Parathyroid adenoma (tissue), 2 donors: ENCODE measurements around the gene GPX5.

Experiments
- H2AFZ ChIP-seq: fragments of 300-600 bp; sonication (generic); one replicate; pipeline ENCODE4 v1.7.0; 2017; ENCODE audit warnings: antibody characterized with exemption, mild to moderate bottlenecking
- H3K27ac ChIP-seq: fragments of 300-600 bp; sonication (generic); one replicate; pipeline ENCODE4 v1.7.0; 2017
- H3K27me3 ChIP-seq: fragments of 300-600 bp; sonication (generic); one replicate; pipeline ENCODE4 v1.7.0; 2017; ENCODE audit warnings: low read length; ENCODE audit not compliant: control insufficient read depth, insufficient read depth
- H3K36me3 ChIP-seq: fragments of 300-600 bp; sonication (generic); one replicate; pipeline ENCODE4 v1.7.0; 2017; ENCODE audit warnings: low read length; ENCODE audit not compliant: control insufficient read depth, insufficient read depth
- H3K4me1 ChIP-seq: fragments of 300-600 bp; sonication (generic); one replicate; pipeline ENCODE4 v1.7.0; 2017; ENCODE audit warnings: control low read depth
- H3K4me2 ChIP-seq: fragments of 300-600 bp; sonication (generic); one replicate; pipeline ENCODE4 v1.7.0; 2017; ENCODE audit warnings: low read length
- H3K4me3 ChIP-seq: fragments of 300-600 bp; sonication (generic); one replicate; pipeline ENCODE4 v1.7.0; 2017; ENCODE audit warnings: low read depth, low read length
- H3K79me2 ChIP-seq: fragments of 300-600 bp; sonication (generic); one replicate; pipeline ENCODE4 v1.7.0; 2017; ENCODE audit warnings: control low read depth
- H3K9ac ChIP-seq: fragments of 300-600 bp; sonication (generic); one replicate; pipeline ENCODE4 v1.7.0; 2017; ENCODE audit warnings: mild to moderate bottlenecking
- H3K9me3 ChIP-seq: fragments of 300-600 bp; sonication (generic); one replicate; pipeline ENCODE4 v1.7.0; 2017; ENCODE audit warnings: low read length; ENCODE audit not compliant: control insufficient read depth
- TF ChIP-seq, protein P1 (sequence below): fragments of 300-600 bp; sonication (generic); IDR thresholded peaks from one replicate; pipeline ENCODE4 v1.7.0; 2017; ENCODE audit warnings: antibody characterized with exemption, mild to moderate bottlenecking
- donor health status: primary hyperparathyroidism.

The GPX5 gene

DNA sequence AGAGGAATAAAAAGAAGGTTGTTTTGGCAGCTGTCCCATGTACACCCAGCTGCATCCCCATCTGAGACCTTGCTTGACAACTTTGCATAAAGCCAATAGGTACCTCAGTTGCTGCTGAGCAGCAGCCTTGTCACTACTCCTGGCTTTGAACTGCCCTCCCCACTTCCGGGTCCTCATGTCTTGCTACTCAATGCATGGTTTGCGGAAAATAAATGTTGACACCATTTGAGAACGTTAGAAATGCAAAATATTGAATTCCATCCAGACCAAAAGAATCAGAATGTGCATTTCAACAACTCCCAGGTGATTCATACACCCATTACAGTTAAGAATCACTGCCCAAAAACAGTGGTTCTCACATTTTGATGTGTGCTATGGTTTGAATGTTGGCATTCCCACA, 32.9 kb downstream of the GPX5 start:
- no peak overlapping the region for H3K9ac ChIP-seq
- TF ChIP-seq, protein P1, sequence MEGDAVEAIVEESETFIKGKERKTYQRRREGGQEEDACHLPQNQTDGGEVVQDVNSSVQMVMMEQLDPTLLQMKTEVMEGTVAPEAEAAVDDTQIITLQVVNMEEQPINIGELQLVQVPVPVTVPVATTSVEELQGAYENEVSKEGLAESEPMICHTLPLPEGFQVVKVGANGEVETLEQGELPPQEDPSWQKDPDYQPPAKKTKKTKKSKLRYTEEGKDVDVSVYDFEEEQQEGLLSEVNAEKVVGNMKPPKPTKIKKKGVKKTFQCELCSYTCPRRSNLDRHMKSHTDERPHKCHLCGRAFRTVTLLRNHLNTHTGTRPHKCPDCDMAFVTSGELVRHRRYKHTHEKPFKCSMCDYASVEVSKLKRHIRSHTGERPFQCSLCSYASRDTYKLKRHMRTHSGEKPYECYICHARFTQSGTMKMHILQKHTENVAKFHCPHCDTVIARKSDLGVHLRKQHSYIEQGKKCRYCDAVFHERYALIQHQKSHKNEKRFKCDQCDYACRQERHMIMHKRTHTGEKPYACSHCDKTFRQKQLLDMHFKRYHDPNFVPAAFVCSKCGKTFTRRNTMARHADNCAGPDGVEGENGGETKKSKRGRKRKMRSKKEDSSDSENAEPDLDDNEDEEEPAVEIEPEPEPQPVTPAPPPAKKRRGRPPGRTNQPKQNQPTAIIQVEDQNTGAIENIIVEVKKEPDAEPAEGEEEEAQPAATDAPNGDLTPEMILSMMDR: no peak
- no peaks in the 10 kb centered on the region for H3K27me3 ChIP-seq
- H3K4me1 ChIP-seq: no peaks in the 10 kb centered on the region
- H2AFZ ChIP-seq: no peak overlapping the region
- no peaks in the 10 kb centered on the region for H3K9me3 ChIP-seq
- H3K4me3 ChIP-seq: no peak overlapping the region
- H3K36me3 ChIP-seq: no peaks in the 10 kb centered on the region
- H3K27ac ChIP-seq: no peak overlapping the region
- H3K4me2 ChIP-seq: no peak overlapping the region
- no peaks in the 10 kb centered on the region for H3K79me2 ChIP-seq

DNA sequence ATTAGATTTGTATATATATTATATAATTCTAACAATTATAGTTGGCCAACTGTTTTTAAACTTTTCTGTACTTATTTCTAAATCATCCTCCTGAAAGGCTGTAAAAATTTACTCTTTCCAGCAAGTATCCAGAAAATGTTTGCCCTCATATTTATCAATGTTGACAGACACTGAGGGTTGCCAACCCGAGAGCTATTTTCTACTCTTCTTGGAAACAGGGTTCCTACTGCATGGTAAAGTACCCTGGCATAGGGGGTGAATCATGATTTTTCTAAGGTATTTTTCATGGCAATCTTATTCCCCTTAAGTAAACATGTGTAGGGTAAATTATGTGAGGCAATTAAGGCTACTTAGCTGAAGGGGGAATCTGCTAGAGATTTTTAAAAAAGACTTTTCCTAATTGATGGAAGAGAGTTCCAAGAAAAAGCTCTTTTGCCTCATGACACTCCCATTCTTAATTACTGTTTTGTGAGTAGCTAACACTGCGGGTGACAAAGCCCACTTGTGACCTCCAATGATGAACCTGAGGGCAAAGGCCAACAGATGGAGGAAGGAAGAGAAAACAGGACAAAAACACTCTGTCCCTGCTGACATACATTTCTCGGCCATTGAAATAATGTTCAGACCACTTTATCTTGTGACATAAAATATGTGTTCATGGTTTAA, 37.9 kb downstream of the GPX5 start:
- no peak overlapping the region for H3K4me3 ChIP-seq
- H3K4me2 ChIP-seq: no peak overlapping the region
- TF ChIP-seq, protein P1: no peak
- no peaks in the 10 kb centered on the region for H3K4me1 ChIP-seq
- H3K27ac ChIP-seq: no peak overlapping the region
- no peaks in the 10 kb centered on the region for H3K27me3 ChIP-seq
- no peaks in the 10 kb centered on the region for H3K36me3 ChIP-seq
- H3K79me2 ChIP-seq: no peaks in the 10 kb centered on the region
- no peak overlapping the region for H2AFZ ChIP-seq
- H3K9ac ChIP-seq: no peak overlapping the region
- no peaks in the 10 kb centered on the region for H3K9me3 ChIP-seq

DNA sequence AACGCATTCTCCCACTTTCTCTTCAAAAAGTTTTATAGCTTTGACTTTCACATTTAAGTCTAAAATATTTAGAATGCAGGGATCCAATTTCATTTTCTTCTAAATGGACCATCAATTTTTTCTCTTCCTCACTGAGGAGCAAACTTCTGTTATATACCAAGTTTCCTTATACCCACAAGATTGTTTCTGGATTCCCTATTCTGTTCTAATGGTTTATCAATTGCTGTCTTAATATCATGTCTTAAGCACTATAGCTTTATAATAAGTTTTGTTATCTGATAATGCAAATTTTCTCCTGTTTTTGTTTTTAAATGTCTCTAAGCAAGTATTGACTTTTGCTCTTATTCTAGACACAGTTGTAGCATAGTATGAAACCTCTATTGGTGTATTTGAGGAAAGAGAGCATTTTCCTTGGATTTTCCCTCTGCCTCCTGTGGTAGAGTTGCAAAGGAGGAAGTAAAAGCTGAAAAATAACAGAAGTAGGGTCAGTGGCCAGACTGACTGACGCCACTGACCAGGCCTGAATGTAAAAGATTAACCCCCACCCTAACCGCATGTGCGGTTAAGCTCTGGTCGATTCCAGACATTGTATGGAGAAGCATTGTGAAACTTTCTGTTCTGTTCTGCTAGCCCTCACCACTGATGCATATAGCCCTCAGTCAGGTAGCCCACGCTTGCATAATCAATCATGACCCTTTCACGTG, 40.3 kb downstream of the GPX5 start:
- Histone ChIP-seq H3K4me1 (no peaks in the 10 kb centered on the region), H2AFZ (no peak overlapping the region), H3K27ac (no peak overlapping the region), H3K79me2 (no peaks in the 10 kb centered on the region), H3K4me2 (no peak overlapping the region), H3K27me3 (no peaks in the 10 kb centered on the region), H3K9ac (no peak overlapping the region), H3K4me3 (no peak overlapping the region), H3K36me3 (no peaks in the 10 kb centered on the region), H3K9me3 (no peaks in the 10 kb centered on the region)
- TF ChIP-seq, protein P1: no peak

DNA sequence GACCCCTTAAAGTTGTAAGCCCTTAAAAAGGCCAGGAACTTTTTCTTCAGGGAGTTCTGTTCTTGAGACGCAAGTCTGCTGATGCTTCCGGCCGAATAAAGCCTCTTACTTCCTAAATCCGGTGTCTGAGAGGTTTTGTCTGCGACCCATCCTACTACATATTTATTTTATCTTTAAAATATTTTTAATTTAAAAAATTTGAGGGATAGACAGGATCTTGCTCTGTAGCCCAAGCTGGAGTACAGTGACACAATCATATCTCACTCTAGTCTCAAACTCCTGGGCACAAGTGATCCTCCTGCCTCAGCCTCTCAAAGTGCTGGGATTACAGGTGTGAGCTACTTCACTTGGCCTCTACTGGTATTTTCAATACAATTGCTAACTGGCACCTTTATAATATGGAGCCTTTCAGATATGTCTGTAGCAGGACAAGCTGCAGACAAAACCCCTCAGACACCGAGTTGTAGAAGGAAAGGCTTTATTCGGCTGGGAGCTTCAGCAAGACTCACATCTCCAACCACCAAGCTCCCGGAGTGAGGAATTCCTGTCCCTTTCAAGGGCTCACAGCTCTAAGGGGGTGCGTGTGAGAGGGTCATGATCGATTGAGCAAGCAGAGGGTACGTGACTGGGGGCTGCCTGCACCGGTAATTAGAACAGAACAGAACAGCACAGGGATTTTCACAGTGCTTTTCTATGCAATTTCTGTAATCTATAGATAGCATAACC, 41.0 kb downstream of the GPX5 start:
- Histone ChIP-seq H3K4me1 (no peaks in the 10 kb centered on the region), H3K9ac (no peak overlapping the region), H3K27ac (no peak overlapping the region), H3K27me3 (no peaks in the 10 kb centered on the region), H3K4me2 (no peak overlapping the region), H3K79me2 (no peaks in the 10 kb centered on the region), H2AFZ (no peak overlapping the region), H3K9me3 (no peaks in the 10 kb centered on the region), H3K36me3 (no peaks in the 10 kb centered on the region), H3K4me3 (no peak overlapping the region)
- TF ChIP-seq, protein P1: no peak
